GM18909 (cell line): ENCODE results near the gene ADAMTS14.
"Not testable (repeated sequence)": the region's sequence is repeated elsewhere in the genome, so short reads cannot be mapped to it uniquely, and the experiment has no call there.

ENCODE experiments used
- ATAC-seq: cut with Tn5 transposase; IDR thresholded peaks from one replicate; pipeline ENCODE4 v1.9.1; 2021; ENCODE audit warnings: mild to moderate bottlenecking; ENCODE audit not compliant: unreplicated experiment, poor library complexity

Gene ADAMTS14

GRCh38 chr10:70656489-70656888 lies 15.8 kb upstream of the ADAMTS14 start:
- ATAC-seq = no peak

GRCh38 chr10:70657041-70657440 lies 15.3 kb upstream of the ADAMTS14 start:
- no peak for ATAC-seq

GRCh38 chr10:70658582-70659136 lies 13.6 kb upstream of the ADAMTS14 start:
- ATAC-seq = no peak

GRCh38 chr10:70659306-70659705 lies 13.0 kb upstream of the ADAMTS14 start:
- no peak for ATAC-seq

- no peak for ATAC-seq
These were observed 11.6 kb upstream of the ADAMTS14 start for GRCh38 chr10:70660722-70661121.

GRCh38 chr10:70661623-70662361 lies 10.5 kb upstream of the ADAMTS14 start:
- no peak for ATAC-seq

GRCh38 chr10:70662362-70663220 lies 9.7 kb upstream of the ADAMTS14 start:
- ATAC-seq = no peak

GRCh38 chr10:70663458-70664409 lies 8.6 kb upstream of the ADAMTS14 start:
- ATAC-seq = not testable (repeated sequence)

- ATAC-seq = no peak
These were observed 7.6 kb upstream of the ADAMTS14 start for GRCh38 chr10:70664702-70665195.

- no peak for ATAC-seq
These were observed 5.1 kb upstream of the ADAMTS14 start for GRCh38 chr10:70666960-70667798.

- ATAC-seq = not testable (repeated sequence)
These were observed 4.5 kb upstream of the ADAMTS14 start for GRCh38 chr10:70667818-70668217.

- ATAC-seq = no peak
These were observed 3.8 kb upstream of the ADAMTS14 start for GRCh38 chr10:70668454-70668970.

GRCh38 chr10:70669015-70669414 lies 3.3 kb upstream of the ADAMTS14 start:
- ATAC-seq = no peak

GRCh38 chr10:70669732-70670317 lies 2.5 kb upstream of the ADAMTS14 start:
- ATAC-seq = no peak

GRCh38 chr10:70671619-70672164 lies 614 bp upstream of the ADAMTS14 start:
- no peak for ATAC-seq

GRCh38 chr10:70673043-70673928 lies 980 bp downstream of the ADAMTS14 start:
- ATAC-seq = no peak

- ATAC-seq = no peak
These were observed 1.7 kb downstream of the ADAMTS14 start for GRCh38 chr10:70673929-70674559.
